HUES48 (cell line): ENCODE measurements around the gene PCDHGB1.
"Not testable (repeated sequence)": the region's sequence is repeated elsewhere in the genome, so short reads cannot be mapped to it uniquely, and the experiment has no call there.

Source experiments
- H3K27ac ChIP-seq: one replicate; pipeline ENCODE4 v1.7.0; 2013; ENCODE audit warnings: low read depth, low read length, inconsistent platforms
- H3K27me3 ChIP-seq: 2 replicates; pipeline ENCODE4 v1.6.1; 2013; ENCODE audit warnings: mild to moderate bottlenecking, low read length; ENCODE audit not compliant: control insufficient read depth, insufficient read depth
- H3K36me3 ChIP-seq: 2 replicates; pipeline ENCODE4 v1.6.1; 2013; ENCODE audit warnings: low read length; ENCODE audit not compliant: control insufficient read depth, insufficient read depth
- H3K4me1 ChIP-seq: 2 replicates; pipeline ENCODE4 v1.6.1; 2013; ENCODE audit warnings: mild to moderate bottlenecking, low read length; ENCODE audit not compliant: control insufficient read depth, insufficient read depth
- H3K4me3 ChIP-seq: 2 replicates; pipeline ENCODE4 v1.5.1; 2013; ENCODE audit warnings: mild to moderate bottlenecking, low read depth, low read length
- H3K9ac ChIP-seq: 2 replicates; pipeline ENCODE4 v1.6.1; 2013; ENCODE audit warnings: mild to moderate bottlenecking, low read depth, low read length, moderate library complexity
- H3K9me3 ChIP-seq: 2 replicates; pipeline ENCODE4 v1.6.1; 2013; ENCODE audit warnings: low read length; ENCODE audit not compliant: control insufficient read depth, insufficient read depth

Gene PCDHGB1

GRCh38 chr5:141369994-141370848, 20.3 kb downstream of the PCDHGB1 start, which contains the start of gene PCDHGB3:
Gene PCDHGB3, plus strand, starts transcription at chr5:141370242. Its CDS starts 153 bp downstream, at chr5:141370395.
- H3K4me1 ChIP-seq = no peaks in the 10 kb centered on the region

GRCh38 chr5:141371572-141372475, 21.9 kb downstream of the PCDHGB1 start:
- Histone ChIP-seq H3K4me1 (no peaks in the 10 kb centered on the region), H3K9ac (no peak overlapping the region), H3K36me3 (no peaks in the 10 kb centered on the region), H3K27ac (no peak overlapping the region), H3K4me3 (no peak overlapping the region), H3K9me3 (peaks cover 51% of the 10 kb centered on the region), H3K27me3 (no peaks in the 10 kb centered on the region)

More at GRCh38 chr5:141369994-141370848, 20.3 kb downstream of the PCDHGB1 start, which contains the start of gene PCDHGB3:
- no peak within 1 kb of the TSS for H3K27ac ChIP-seq
- no peak within 1 kb of the TSS for H3K9ac ChIP-seq
- no peaks in the 10 kb centered on the region for H3K27me3 ChIP-seq
- peaks cover 58% of the 10 kb centered on the region for H3K9me3 ChIP-seq
- no peaks in the 10 kb centered on the region for H3K36me3 ChIP-seq
- no peak within 1 kb of the TSS for H3K4me3 ChIP-seq

GRCh38 chr5:141373673-141374317, 23.9 kb downstream of the PCDHGB1 start, which contains the start of gene PCDHGA6:
Gene PCDHGA6, plus strand, starts transcription at chr5:141373891. Its CDS starts 193 bp downstream, at chr5:141374084.
- H3K4me1 ChIP-seq = no peaks in the 10 kb centered on the region
- H3K27ac ChIP-seq = no peak within 1 kb of the TSS
- peak within 1 kb of the TSS; percentile 33; the same call in 1 of the 2 replicates for H3K4me3 ChIP-seq
- H3K27me3 ChIP-seq = no peaks in the 10 kb centered on the region
- no peaks in the 10 kb centered on the region for H3K36me3 ChIP-seq
- peaks cover 48% of the 10 kb centered on the region for H3K9me3 ChIP-seq
- H3K9ac ChIP-seq = no peak within 1 kb of the TSS

- no peak overlapping the region for H3K9ac ChIP-seq
- H3K36me3 ChIP-seq = no peaks in the 10 kb centered on the region
- peaks cover 48% of the 10 kb centered on the region for H3K9me3 ChIP-seq
- H3K4me1 ChIP-seq = no peaks in the 10 kb centered on the region
- H3K4me3 ChIP-seq = no peak overlapping the region
- H3K27ac ChIP-seq = no peak overlapping the region
- no peaks in the 10 kb centered on the region for H3K27me3 ChIP-seq
These were observed 24.7 kb downstream of the PCDHGB1 start for GRCh38 chr5:141374627-141375026.

GRCh38 chr5:141375444-141376155, 25.7 kb downstream of the PCDHGB1 start:
- not testable (repeated sequence) for H3K27ac ChIP-seq, H3K9ac ChIP-seq, H3K4me1 ChIP-seq, H3K4me3 ChIP-seq, H3K36me3 ChIP-seq, H3K27me3 ChIP-seq
- peaks cover 46% of the 10 kb centered on the region for H3K9me3 ChIP-seq

- no peaks in the 10 kb centered on the region for H3K27me3 ChIP-seq
- H3K4me3 ChIP-seq = no peak within 1 kb of the TSS
- peaks cover 43% of the 10 kb centered on the region for H3K9me3 ChIP-seq
- H3K36me3 ChIP-seq = no peaks in the 10 kb centered on the region
- H3K4me1 ChIP-seq = no peaks in the 10 kb centered on the region
- H3K9ac ChIP-seq = no peak within 1 kb of the TSS
- no peak within 1 kb of the TSS for H3K27ac ChIP-seq
These were observed 32.8 kb downstream of the PCDHGB1 start, which contains the start of gene PCDHGA7 for GRCh38 chr5:141382469-141383294. Gene PCDHGA7, plus strand, starts transcription at chr5:141382742. Its CDS starts 158 bp downstream, at chr5:141382900.

- Histone ChIP-seq H3K4me1 (no peaks in the 10 kb centered on the region), H3K4me3 (no peak overlapping the region), H3K36me3 (no peaks in the 10 kb centered on the region), H3K27me3 (0 out of 2 replicates have a peak, but pooled peaks cover 1% of the 10 kb centered on the region), H3K9me3 (peaks cover 45% of the 10 kb centered on the region), H3K27ac (no peak overlapping the region), H3K9ac (no peak overlapping the region)
These were observed 33.4 kb downstream of the PCDHGB1 start for GRCh38 chr5:141383345-141383744.

GRCh38 chr5:141384471-141385267, 34.8 kb downstream of the PCDHGB1 start:
- no peak overlapping the region for H3K27ac ChIP-seq
- no peaks in the 10 kb centered on the region for H3K4me1 ChIP-seq
- H3K4me3 ChIP-seq = no peak overlapping the region
- H3K9ac ChIP-seq = no peak overlapping the region
- peaks cover 59% of the 10 kb centered on the region for H3K9me3 ChIP-seq
- 0 out of 2 replicates have a peak, but pooled peaks cover 4% of the 10 kb centered on the region for H3K27me3 ChIP-seq
- H3K36me3 ChIP-seq = no peaks in the 10 kb centered on the region
